ENCODE data around the gene LRP6.

DNA sequence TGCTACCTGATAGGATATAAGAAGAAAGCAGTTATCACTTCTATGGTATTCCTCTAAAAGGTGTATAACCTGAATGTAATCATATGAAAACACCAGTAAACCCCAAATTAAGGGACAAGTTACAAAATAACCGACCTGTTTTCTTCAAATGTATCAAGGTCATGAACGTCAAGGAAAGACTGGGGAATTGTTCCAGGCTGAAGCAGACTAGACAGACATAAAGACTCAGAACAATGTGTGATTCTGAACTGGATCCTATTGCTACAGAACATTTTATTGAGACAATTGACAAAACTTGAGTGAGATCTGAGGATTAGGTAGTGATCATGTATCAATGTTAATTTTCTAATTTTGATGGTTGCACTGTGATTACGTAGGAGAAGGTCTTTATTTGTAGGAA is 15.4 kb upstream of the LRP6 start:
- TF ChIP-seq SIN3A (conservative IDR thresholded peaks at IDR 0.05 in 1 of 2, IDR thresholded peaks at IDR 0.05 in 1 of 2; ENCODE audit: low read depth in 1 of 2, low read length in 2 of 2) (no peak), POLR2A (IDR thresholded peaks at IDR 0.05; ENCODE audit: control extremely low read depth in 1 of 2, low read depth in 2 of 2, low read length in 2 of 2) (no peak), CTCF (IDR thresholded peaks at IDR 0.05; ENCODE audit: control extremely low read depth in 1 of 3, insufficient read depth in 1 of 3, low read depth in 1 of 3, low read length in 3 of 3) (no peak), CEBPB (IDR thresholded peaks at IDR 0.05; ENCODE audit: low read depth, low read length) (no peak), BACH1 (IDR thresholded peaks at IDR 0.05; ENCODE audit: low read length) (no peak), CHD1 (IDR thresholded peaks at IDR 0.05; ENCODE audit: low read depth, low read length) (no peak)

All from H1 (cell line).